HFFc6 (cell line): Measurements from ENCODE around the gene INA. TPM values are rescaled to one million over a fixed set of nuclear protein-coding genes. Genes with fewer than 3 reads are reported as not detected.

Experiments
- DNase-seq: peaks from one replicate; pipeline ENCODE4 v3.0.0-alpha.2; 2018
- H3K27ac Mint-ChIP-seq: 2 replicates; pipeline ENCODE4 v1.8.0; 2020; ENCODE audit warnings: mild to moderate bottlenecking, mixed read lengths
- H3K27me3 Mint-ChIP-seq: 2 replicates; pipeline ENCODE4 v1.8.0; 2021; ENCODE audit warnings: mild to moderate bottlenecking, moderate library complexity, mixed read lengths; ENCODE audit not compliant: insufficient read depth
- H3K36me3 Mint-ChIP-seq: 2 replicates; pipeline ENCODE4 v1.8.0; 2021; ENCODE audit warnings: low read depth, mixed read lengths
- H3K4me1 Mint-ChIP-seq: 2 replicates; pipeline ENCODE4 v1.8.0; 2020; ENCODE audit warnings: low read depth, mixed read lengths
- H3K4me3 Mint-ChIP-seq: 2 replicates; pipeline ENCODE4 v1.8.0; 2020; ENCODE audit warnings: mild to moderate bottlenecking, moderate library complexity, mixed read lengths
- H3K9me3 Mint-ChIP-seq: 2 replicates; pipeline ENCODE4 v1.8.0; 2020; ENCODE audit warnings: mild to moderate bottlenecking, mixed read lengths
- total RNA-seq, 6 experiments: library from RNA; stranded (reverse); fragmentation: NEBNext Ultra II Directional; extraction: Animal tissue kit (Norgen Biotek cat#: 25700); gene quantifications; 2 replicates in 1 of 6; 3 replicates in 5 of 6; pipeline ENCODE4 v1.2.3, GENCODE V29; 2021
- TF ChIP-seq, protein P1 (sequence below): fragments of 200-600 bp; sonication (generic); IDR thresholded peaks from 2 replicates; pipeline ENCODE4 v1.5.0; 2021; ENCODE audit warnings: antibody characterized with exemption, mild to moderate bottlenecking

The INA gene
- total RNA-seq, 6 experiments from 2014 or later = 0.06 to 1.3 (median 0.10) TPM; not detected in 1

DNA sequence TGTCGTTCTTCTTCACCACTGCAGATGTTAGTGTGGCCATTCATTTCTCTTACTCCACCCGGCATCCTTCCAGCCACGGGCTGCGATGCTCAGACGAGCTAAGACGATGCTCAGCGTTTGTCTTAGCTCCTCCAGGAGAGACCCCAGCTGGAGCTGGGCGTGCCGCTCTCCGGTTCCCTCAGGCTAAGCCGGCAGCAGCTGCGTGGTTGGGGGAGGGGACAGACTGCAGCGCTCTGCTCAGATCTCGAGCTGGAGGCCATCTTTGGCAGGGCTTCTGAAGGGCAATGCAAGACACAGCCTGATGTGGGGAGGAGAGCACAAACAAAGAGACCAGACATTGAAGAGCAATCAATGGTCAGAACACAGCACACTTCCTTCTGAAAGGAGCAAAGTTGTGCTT is 4.8 kb downstream of the INA start:
- Mint-ChIP-seq H3K36me3 (peaks cover 6% of the 10 kb centered on the region), H3K27ac (no peak overlapping the region), H3K4me3 (peak overlapping the region; percentile 63), H3K4me1 (peaks cover 11% of the 10 kb centered on the region; the same call in 1 of the 2 replicates), H3K9me3 (peaks cover 8% of the 10 kb centered on the region), H3K27me3 (peaks cover 24% of the 10 kb centered on the region)
- TF ChIP-seq, protein P1, sequence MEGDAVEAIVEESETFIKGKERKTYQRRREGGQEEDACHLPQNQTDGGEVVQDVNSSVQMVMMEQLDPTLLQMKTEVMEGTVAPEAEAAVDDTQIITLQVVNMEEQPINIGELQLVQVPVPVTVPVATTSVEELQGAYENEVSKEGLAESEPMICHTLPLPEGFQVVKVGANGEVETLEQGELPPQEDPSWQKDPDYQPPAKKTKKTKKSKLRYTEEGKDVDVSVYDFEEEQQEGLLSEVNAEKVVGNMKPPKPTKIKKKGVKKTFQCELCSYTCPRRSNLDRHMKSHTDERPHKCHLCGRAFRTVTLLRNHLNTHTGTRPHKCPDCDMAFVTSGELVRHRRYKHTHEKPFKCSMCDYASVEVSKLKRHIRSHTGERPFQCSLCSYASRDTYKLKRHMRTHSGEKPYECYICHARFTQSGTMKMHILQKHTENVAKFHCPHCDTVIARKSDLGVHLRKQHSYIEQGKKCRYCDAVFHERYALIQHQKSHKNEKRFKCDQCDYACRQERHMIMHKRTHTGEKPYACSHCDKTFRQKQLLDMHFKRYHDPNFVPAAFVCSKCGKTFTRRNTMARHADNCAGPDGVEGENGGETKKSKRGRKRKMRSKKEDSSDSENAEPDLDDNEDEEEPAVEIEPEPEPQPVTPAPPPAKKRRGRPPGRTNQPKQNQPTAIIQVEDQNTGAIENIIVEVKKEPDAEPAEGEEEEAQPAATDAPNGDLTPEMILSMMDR = no peak
- no peak for DNase-seq

DNA sequence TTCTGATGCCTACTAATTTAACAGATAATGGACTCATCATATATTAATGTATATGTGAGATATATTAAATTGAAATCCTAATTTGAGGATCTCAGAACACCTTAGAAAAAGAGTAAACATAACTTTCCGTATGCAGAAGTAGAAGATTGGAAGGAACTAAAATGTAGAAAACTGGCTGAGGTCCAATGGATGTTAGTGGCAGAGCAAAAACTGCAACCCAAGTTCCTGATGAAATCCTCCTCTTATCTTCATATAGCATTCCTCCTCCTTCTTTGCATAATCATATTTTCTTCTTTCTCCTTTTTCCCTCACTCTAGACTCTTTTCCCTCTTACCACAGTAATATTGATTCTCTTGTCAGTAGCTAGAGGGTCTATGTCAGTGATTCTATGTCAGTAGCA is 6.0 kb downstream of the INA start:
- Mint-ChIP-seq H3K9me3 (peaks cover 8% of the 10 kb centered on the region), H3K4me1 (peaks cover 11% of the 10 kb centered on the region; the same call in 1 of the 2 replicates), H3K27ac (no peak overlapping the region), H3K4me3 (no peak overlapping the region), H3K27me3 (peaks cover 30% of the 10 kb centered on the region), H3K36me3 (peaks cover 6% of the 10 kb centered on the region)
- TF ChIP-seq, protein P1 = no peak
- no peak for DNase-seq

DNA sequence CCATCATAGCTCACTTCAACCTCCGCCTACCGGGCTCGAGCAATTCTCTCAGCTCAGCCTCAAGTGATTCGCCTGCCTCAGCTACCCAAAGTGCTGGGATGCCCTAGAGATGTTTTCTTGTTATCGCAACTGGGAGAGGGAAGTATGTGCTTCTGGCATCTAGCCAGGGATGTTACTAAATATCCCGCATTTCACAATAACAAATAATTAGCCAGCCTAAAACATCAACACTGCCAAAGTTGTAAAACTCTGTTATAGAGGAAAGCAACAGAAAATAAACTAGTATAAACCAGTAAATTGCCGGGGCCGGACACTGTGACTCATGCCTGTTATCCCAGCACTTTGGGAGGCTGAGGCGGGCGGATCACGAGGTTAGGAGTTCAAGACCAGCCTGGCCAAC is 7.2 kb downstream of the INA start:
- peaks cover 5% of the 10 kb centered on the region; the same call in 1 of the 2 replicates for H3K4me1 Mint-ChIP-seq
- H3K27ac Mint-ChIP-seq = no peak overlapping the region
- H3K4me3 Mint-ChIP-seq = no peak overlapping the region
- H3K9me3 Mint-ChIP-seq = no peaks in the 10 kb centered on the region
- H3K36me3 Mint-ChIP-seq = no peaks in the 10 kb centered on the region
- peaks cover 24% of the 10 kb centered on the region for H3K27me3 Mint-ChIP-seq
- TF ChIP-seq, protein P1 = no peak
- DNase-seq = peak; percentile 60

- Mint-ChIP-seq H3K9me3 (no peaks in the 10 kb centered on the region), H3K36me3 (no peaks in the 10 kb centered on the region), H3K27ac (no peak overlapping the region), H3K4me1 (no peaks in the 10 kb centered on the region), H3K4me3 (no peak overlapping the region), H3K27me3 (peaks cover 29% of the 10 kb centered on the region)
- no peak for DNase-seq
- TF ChIP-seq, protein P1 = no peak
Observed at GRCh38 chr10:103287992-103288391, 11.1 kb downstream of the INA start.

- TF ChIP-seq, protein P1 = no peak
- no peak for DNase-seq
- Mint-ChIP-seq H3K27ac (no peak overlapping the region), H3K4me3 (no peak overlapping the region), H3K9me3 (no peaks in the 10 kb centered on the region), H3K27me3 (peaks cover 23% of the 10 kb centered on the region), H3K36me3 (no peaks in the 10 kb centered on the region), H3K4me1 (peaks cover 17% of the 10 kb centered on the region)
Observed at GRCh38 chr10:103291588-103291987, 14.7 kb downstream of the INA start.
